MM.1S (cell line): ENCODE results near the gene NFIX.

Experiments used
- DNase-seq: peaks from one replicate; pipeline ENCODE4 v3.0.0-alpha.2; 2015
- H2AFZ ChIP-seq: fragments of 300-600 bp; sonication (generic); 2 replicates; pipeline ENCODE4 v1.6.0; 2016; ENCODE audit warnings: antibody characterized with exemption, low read length
- H3F3A ChIP-seq: fragments of 300-600 bp; sonication (generic); 2 replicates; pipeline ENCODE4 v1.6.1; 2016; ENCODE audit warnings: mild to moderate bottlenecking, antibody characterized with exemption, low read length, moderate library complexity, mixed read lengths; ENCODE audit not compliant: insufficient read depth
- H3K27ac ChIP-seq: fragments of 300-600 bp; sonication (generic); 2 replicates; pipeline ENCODE4 v1.5.1; 2016; ENCODE audit warnings: mild to moderate bottlenecking, low read length
- H3K27me3 ChIP-seq: fragments of 300-600 bp; sonication (generic); replicated peaks from 2 replicates; pipeline ENCODE4 v1.6.0; 2016; ENCODE audit warnings: low read length; ENCODE audit not compliant: insufficient read depth
- H3K36me3 ChIP-seq: fragments of 300-600 bp; sonication (generic); replicated peaks from 2 replicates; pipeline ENCODE4 v1.6.1; 2016; ENCODE audit warnings: mild to moderate bottlenecking, low read length, mixed read lengths; ENCODE audit not compliant: insufficient read depth
- H3K4me1 ChIP-seq: fragments of 300-600 bp; sonication (generic); 2 replicates; pipeline ENCODE4 v1.6.1; 2016; ENCODE audit warnings: low read length, mixed read lengths
- H3K4me2 ChIP-seq: fragments of 300-600 bp; sonication (generic); 2 replicates; pipeline ENCODE4 v1.6.0; 2016; ENCODE audit warnings: low read depth, low read length
- H3K4me3 ChIP-seq: fragments of 300-600 bp; sonication (generic); 2 replicates; pipeline ENCODE4 v1.5.1; 2016; ENCODE audit warnings: low read length, mixed read lengths
- H3K79me2 ChIP-seq: fragments of 300-600 bp; sonication (generic); 2 replicates; pipeline ENCODE4 v1.6.1; 2016; ENCODE audit warnings: mixed run types, low read length, mixed read lengths
- H3K9ac ChIP-seq: fragments of 300-600 bp; sonication (generic); 2 replicates; pipeline ENCODE4 v1.6.1; 2016; ENCODE audit warnings: low read length, mixed read lengths
- H3K9me2 ChIP-seq: fragments of 300-600 bp; sonication (generic); replicated peaks from 2 replicates; pipeline ENCODE4 v1.6.1; 2016; ENCODE audit warnings: mild to moderate bottlenecking, low read length, mixed read lengths; ENCODE audit not compliant: insufficient read depth
- H3K9me3 ChIP-seq: fragments of 300-600 bp; sonication (generic); replicated peaks from 2 replicates; pipeline ENCODE4 v1.6.1; 2016; ENCODE audit warnings: mild to moderate bottlenecking, low read length, mixed read lengths; ENCODE audit not compliant: insufficient read depth
- H4K20me1 ChIP-seq: fragments of 300-600 bp; sonication (generic); 2 replicates; pipeline ENCODE4 v1.6.1; 2016; ENCODE audit warnings: mild to moderate bottlenecking, low read length, moderate library complexity, mixed read lengths; ENCODE audit not compliant: insufficient read depth
- CTCF ChIP-seq: fragments of 300-600 bp; sonication (generic); IDR thresholded peaks from 2 replicates; pipeline ENCODE4 v1.5.1; 2016; ENCODE audit warnings: antibody characterized with exemption, low read length, mixed read lengths
- EZH2 ChIP-seq: fragments of 300-600 bp; sonication (generic); optimal IDR thresholded peaks from 2 replicates; pipeline ENCODE3; 2017; ENCODE audit warnings: low read depth, mild to moderate bottlenecking, antibody characterized with exemption, low read length, mixed read lengths
- EZH2phosphoT487 ChIP-seq: fragments of 300-600 bp; sonication (generic); IDR thresholded peaks from 2 replicates; pipeline ENCODE4 v1.6.1; 2018; ENCODE audit warnings: antibody characterized with exemption, low read length

The NFIX gene

GRCh38 chr19:13146763-13147563 lies 151.7 kb downstream of the NFIX start:
- Histone ChIP-seq H3K27ac (no peak overlapping the region), H3K36me3 (no peaks in the 10 kb centered on the region), H3K27me3 (no peaks in the 10 kb centered on the region), H3K79me2 (peaks cover 3% of the 10 kb centered on the region; the same call in 1 of the 2 replicates), H3F3A (no peaks in the 10 kb centered on the region), H4K20me1 (no peaks in the 10 kb centered on the region), H2AFZ (no peak overlapping the region), H3K9ac (no peak overlapping the region), H3K9me3 (no peaks in the 10 kb centered on the region), H3K4me1 (peaks cover 4% of the 10 kb centered on the region), H3K9me2 (no peaks in the 10 kb centered on the region), H3K4me2 (no peak overlapping the region), H3K4me3 (no peak overlapping the region)
- TF ChIP-seq EZH2 (no peak), CTCF (no peak), EZH2phosphoT487 (no peak)
- DNase-seq: no peak
